NT2/D1 (cell line): ENCODE measurements around the gene KLHL29.

ENCODE experiments used
- DNase-seq: peaks from one replicate; pipeline ENCODE4 v3.0.0-alpha.2; 2011; ENCODE audit warnings: low read depth, low spot score
- H3K27me3 ChIP-seq: 2 replicates; pipeline ENCODE4 v1.6.0; 2011; ENCODE audit warnings: mild to moderate bottlenecking; ENCODE audit not compliant: insufficient read length, insufficient read depth
- H3K36me3 ChIP-seq: 2 replicates; pipeline ENCODE4 v1.6.1; 2011; ENCODE audit warnings: mild to moderate bottlenecking, low read length, mixed read lengths; ENCODE audit not compliant: insufficient read depth, insufficient read length
- H3K4me1 ChIP-seq: 2 replicates; pipeline ENCODE4 v1.5.1; 2011; ENCODE audit not compliant: insufficient read depth, insufficient read length
- H3K4me3 ChIP-seq: 2 replicates; pipeline ENCODE4 v1.5.1; 2011; ENCODE audit warnings: low read depth; ENCODE audit not compliant: insufficient read length
- H3K9ac ChIP-seq: 2 replicates; pipeline ENCODE4 v1.6.0; 2011; ENCODE audit warnings: low read depth; ENCODE audit not compliant: insufficient read length
- H3K9me3 ChIP-seq: 2 replicates; pipeline ENCODE4 v1.5.1; 2011; ENCODE audit warnings: mild to moderate bottlenecking, low read length; ENCODE audit not compliant: insufficient read depth
- SUZ12 ChIP-seq: IDR thresholded peaks from 2 replicates; pipeline ENCODE4 v1.6.1; 2011; ENCODE audit not compliant: insufficient read length, insufficient read depth; ENCODE audit errors: extremely low read depth
- YY1 ChIP-seq: IDR thresholded peaks from 2 replicates; pipeline ENCODE4 v1.6.1; 2011; ENCODE audit not compliant: insufficient read length, insufficient read depth
- ZNF274 ChIP-seq: IDR thresholded peaks from 2 replicates; pipeline ENCODE4 v1.6.1; 2011; ENCODE audit warnings: mild to moderate bottlenecking, low read depth, low read length

Gene KLHL29

DNA sequence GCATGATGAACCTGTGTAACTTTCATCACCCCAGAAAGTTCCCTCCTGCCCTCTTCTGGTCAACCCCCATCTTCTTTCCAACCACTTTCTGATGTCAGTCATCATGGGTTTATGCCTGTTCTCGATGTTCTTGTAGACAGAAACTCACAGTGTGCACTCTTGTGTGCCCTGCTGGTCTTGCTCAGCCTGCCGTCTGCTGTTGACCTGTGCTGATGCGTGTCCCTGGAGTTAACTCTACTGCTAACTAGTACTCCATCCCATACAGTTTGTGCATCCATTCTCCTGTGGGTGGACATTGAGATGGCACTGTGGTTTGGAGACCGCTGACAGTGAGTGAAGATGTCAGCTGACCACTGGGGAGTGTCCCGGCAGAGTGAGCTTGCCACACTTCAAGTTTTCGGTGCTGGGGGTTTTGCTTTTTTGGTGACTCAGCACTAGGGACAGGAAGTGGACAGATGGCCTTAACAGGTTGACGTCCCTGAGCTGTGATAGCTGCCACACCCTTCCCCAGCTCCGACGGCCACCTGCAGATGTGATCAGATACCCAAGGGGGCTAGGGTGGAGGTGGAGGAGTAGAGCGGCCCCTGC lies 14.8 kb downstream of the KLHL29 start:
- H3K27me3 ChIP-seq: no peaks in the 10 kb centered on the region
- peaks cover 3% of the 10 kb centered on the region for H3K4me1 ChIP-seq
- no peak overlapping the region for H3K9ac ChIP-seq
- no peaks in the 10 kb centered on the region for H3K9me3 ChIP-seq
- no peak overlapping the region for H3K4me3 ChIP-seq
- no peaks in the 10 kb centered on the region for H3K36me3 ChIP-seq
- no peak for TF ChIP-seq SUZ12
- TF ChIP-seq ZNF274: no peak
- no peak for TF ChIP-seq YY1
- no peak for DNase-seq

DNA sequence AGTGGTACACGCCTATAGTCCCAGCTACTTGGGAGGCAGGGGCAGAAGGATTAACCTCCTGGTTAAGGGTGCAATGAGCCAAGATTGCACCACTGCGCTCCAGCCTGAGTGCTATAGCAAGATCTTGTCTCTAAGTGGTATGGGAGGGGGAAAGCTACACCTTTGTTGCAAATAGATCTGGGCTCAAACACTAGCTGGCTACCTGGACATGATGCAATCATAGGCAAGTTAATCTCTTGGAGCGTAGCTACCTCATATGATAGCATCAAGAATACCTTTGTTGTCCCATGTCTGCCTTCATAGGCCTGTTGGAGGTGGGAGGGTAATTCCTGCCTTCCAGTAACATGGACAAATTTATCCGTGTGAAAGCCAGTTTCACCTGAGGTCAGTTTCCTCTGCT lies 15.7 kb downstream of the KLHL29 start:
- no peaks in the 10 kb centered on the region for H3K36me3 ChIP-seq
- TF ChIP-seq ZNF274: no peak
- no peak for TF ChIP-seq SUZ12
- no peak for TF ChIP-seq YY1
- no peak overlapping the region for H3K4me3 ChIP-seq
- H3K9me3 ChIP-seq: no peaks in the 10 kb centered on the region
- H3K4me1 ChIP-seq: peaks cover 3% of the 10 kb centered on the region
- no peaks in the 10 kb centered on the region for H3K27me3 ChIP-seq
- no peak overlapping the region for H3K9ac ChIP-seq
- no peak for DNase-seq

DNA sequence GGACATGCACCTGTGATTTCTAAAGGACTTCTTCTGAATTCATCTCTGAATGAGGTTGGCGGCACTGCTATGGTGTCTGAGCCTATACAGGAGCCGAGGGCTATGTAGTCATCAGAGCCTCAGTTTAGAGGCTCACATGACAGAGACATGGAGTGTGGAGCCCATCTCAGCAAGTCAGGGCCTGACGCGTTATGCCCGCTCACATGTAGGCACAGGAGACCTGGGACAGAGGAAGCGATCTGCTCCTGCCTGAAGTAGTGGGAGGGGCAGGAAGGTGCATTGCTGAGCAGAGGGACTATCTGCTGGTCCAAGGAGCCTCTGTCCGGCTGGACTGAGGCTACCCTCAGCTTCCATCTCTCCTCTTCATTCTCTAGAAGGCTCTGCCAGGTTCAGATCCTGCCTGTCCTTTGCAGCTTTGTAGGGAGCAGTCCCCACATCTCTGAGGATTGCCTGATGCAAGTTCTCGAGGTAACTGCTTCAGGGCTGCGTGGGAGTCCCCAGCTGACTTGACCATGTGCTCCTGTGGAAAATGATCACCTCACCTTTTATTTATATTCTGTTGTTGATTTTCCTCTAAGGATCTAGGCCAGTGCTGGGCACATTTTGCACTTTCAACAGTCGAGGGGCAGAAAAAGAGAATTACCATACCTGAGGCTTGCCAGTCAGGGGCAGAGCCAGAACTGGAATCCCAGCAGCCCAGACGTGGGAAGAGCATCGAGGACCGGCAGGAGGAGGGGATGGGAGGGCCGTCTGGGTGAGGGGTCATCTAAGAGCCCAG lies 16.6 kb downstream of the KLHL29 start:
- Histone ChIP-seq H3K4me3 (no peak overlapping the region), H3K27me3 (no peaks in the 10 kb centered on the region), H3K9me3 (no peaks in the 10 kb centered on the region), H3K4me1 (peaks cover 3% of the 10 kb centered on the region), H3K36me3 (no peaks in the 10 kb centered on the region), H3K9ac (no peak overlapping the region)
- no peak for DNase-seq
- no peak for TF ChIP-seq ZNF274
- no peak for TF ChIP-seq YY1
- no peak for TF ChIP-seq SUZ12

DNA sequence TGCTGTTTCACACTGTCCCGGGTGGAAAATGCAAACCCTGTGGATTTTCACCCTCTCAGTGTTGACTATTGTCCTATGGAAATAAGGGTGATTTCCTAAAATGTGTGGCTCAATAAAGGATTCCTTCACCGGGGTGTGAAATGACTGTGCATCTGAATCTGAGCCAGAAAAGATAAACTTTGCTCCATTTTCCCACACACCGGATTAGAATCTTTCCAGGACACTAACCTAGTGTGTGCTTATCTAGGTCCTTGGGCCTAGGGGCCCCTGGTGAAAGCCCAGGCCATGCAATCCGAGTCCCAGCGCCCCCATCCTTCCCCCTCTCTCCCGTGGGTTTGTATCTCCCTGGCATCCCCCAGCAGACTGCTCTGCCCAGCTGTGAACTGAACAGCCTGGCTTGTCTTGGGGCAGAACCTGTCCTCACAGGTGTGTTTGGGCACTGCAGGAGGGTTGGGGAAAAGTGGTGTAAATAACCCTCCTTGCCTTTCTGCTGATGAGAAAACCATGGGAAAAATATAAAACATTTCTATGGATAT lies 17.3 kb downstream of the KLHL29 start:
- no peaks in the 10 kb centered on the region for H3K9me3 ChIP-seq
- H3K4me3 ChIP-seq: no peak overlapping the region
- DNase-seq: no peak
- TF ChIP-seq SUZ12 (no peak), YY1 (no peak), ZNF274 (no peak)
- no peaks in the 10 kb centered on the region for H3K27me3 ChIP-seq
- no peaks in the 10 kb centered on the region for H3K36me3 ChIP-seq
- no peak overlapping the region for H3K9ac ChIP-seq
- H3K4me1 ChIP-seq: peaks cover 3% of the 10 kb centered on the region

DNA sequence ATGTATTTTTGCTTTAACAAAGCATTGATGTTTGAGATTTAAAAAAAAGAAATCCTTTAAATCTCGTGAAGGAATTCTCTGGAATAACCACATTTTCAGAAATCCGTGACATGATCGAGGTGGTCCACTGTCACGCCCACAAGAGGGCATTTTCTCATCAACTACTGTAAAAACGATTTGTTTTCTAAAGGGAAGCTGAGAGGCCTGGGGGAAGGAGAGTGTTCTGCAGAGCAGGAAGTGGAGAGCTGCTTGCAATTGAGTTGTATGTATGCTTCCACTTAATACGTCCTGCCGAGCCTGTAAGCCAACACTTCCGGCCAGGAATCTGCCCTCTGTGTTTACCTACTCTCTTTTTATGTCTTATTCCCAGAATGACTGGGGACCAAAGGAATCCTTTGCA lies 19.4 kb downstream of the KLHL29 start:
- H3K9ac ChIP-seq: no peak overlapping the region
- peaks cover 3% of the 10 kb centered on the region for H3K4me1 ChIP-seq
- no peaks in the 10 kb centered on the region for H3K27me3 ChIP-seq
- H3K4me3 ChIP-seq: no peak overlapping the region
- no peak for DNase-seq
- no peaks in the 10 kb centered on the region for H3K36me3 ChIP-seq
- no peaks in the 10 kb centered on the region for H3K9me3 ChIP-seq
- TF ChIP-seq SUZ12 (no peak), ZNF274 (no peak), YY1 (no peak)

DNA sequence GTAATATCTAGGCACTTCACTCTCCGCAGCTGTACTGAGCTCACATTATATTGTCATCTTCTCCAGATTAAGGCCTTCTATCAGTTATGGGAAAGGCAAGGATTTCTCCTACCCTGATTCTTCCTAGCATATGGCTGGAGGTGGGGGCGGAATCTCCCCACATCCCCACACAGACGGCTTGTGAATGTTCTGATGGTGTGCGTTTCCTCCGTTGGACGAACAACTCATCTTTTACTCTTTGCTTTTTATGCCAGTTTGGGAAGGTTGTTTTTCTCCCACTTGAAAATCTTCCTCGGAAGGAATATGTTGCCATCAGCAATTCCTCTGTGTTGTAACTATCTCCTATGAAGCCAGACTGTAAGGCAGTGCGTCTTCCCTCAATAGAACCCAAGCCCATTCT lies 24.3 kb downstream of the KLHL29 start:
- H3K4me3 ChIP-seq: no peak overlapping the region
- no peaks in the 10 kb centered on the region for H3K27me3 ChIP-seq
- TF ChIP-seq ZNF274: no peak
- TF ChIP-seq YY1: no peak
- TF ChIP-seq SUZ12: no peak
- no peaks in the 10 kb centered on the region for H3K36me3 ChIP-seq
- no peak overlapping the region for H3K9ac ChIP-seq
- DNase-seq: no peak
- no peaks in the 10 kb centered on the region for H3K4me1 ChIP-seq
- no peaks in the 10 kb centered on the region for H3K9me3 ChIP-seq

DNA sequence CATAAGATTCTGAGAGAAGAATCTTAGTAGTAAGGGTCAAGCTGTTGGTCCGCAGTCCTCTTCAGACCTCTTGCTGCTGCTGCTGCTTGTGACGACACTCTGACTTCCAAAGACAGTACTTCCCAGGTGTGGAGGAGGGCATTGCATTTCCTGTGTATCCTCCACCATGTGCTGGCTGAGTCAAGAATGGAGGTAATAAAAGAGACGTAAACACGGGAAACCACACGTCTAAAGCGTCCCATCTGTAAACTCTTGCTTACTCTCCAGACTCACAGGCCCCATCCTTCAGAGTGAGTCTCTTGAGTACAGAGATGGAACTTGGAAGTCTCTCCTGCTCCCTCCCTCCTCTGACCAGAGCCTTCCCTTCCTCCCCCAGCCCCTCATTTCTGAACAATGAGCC lies 25.6 kb downstream of the KLHL29 start:
- DNase-seq: no peak
- TF ChIP-seq ZNF274: no peak
- no peak for TF ChIP-seq SUZ12
- no peaks in the 10 kb centered on the region for H3K4me1 ChIP-seq
- H3K36me3 ChIP-seq: no peaks in the 10 kb centered on the region
- H3K9me3 ChIP-seq: no peaks in the 10 kb centered on the region
- no peaks in the 10 kb centered on the region for H3K27me3 ChIP-seq
- H3K4me3 ChIP-seq: no peak overlapping the region
- no peak overlapping the region for H3K9ac ChIP-seq
